ENCODE measurements around the gene VASN.
"Not testable (repeated sequence)": the region's sequence is repeated elsewhere in the genome, so short reads cannot be mapped to it uniquely, and the experiment has no call there.

The VASN gene

GRCh38 chr16:4385066-4385788 is 13.6 kb downstream of the VASN start:
- no peak for DNase-seq (ENCODE audit: low read depth, low spot score)

GRCh38 chr16:4385789-4386450 is 14.3 kb downstream of the VASN start:
- no peak for DNase-seq (ENCODE audit: low read depth, low spot score)

GRCh38 chr16:4386451-4386805 is 14.8 kb downstream of the VASN start:
- no peak for DNase-seq (ENCODE audit: low read depth, low spot score)

DNA sequence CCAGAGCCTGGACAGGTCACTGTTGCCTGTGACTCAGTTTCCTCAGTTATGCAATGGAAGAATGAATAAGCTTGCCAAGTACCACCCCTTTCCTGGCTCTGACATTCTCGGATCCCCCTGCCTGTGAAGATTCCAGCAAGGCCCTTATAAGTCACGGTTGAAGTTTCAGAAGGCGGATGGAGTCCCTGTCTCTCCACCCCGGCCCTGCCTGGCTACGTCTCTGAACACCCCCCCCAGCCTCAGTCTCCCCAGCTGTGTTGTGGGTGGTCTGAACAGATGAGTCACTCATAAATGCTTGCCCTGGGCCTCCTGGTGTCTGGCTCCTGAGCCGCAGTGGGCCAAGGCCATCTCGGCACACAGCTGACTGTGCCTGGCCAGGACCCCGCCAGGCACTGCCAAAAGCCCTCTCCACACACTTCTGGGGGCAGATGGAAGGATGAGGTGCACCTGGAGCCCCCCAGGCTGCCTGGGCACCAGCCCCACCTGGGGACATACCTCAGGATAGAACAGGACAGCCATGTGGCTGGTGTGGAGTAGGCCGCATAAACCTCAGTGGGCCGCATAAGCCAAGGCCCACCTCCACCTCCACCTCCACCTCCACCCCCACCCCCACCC is 15.4 kb downstream of the VASN start:
- no peak for DNase-seq (ENCODE audit: low read depth, low spot score)

DNA sequence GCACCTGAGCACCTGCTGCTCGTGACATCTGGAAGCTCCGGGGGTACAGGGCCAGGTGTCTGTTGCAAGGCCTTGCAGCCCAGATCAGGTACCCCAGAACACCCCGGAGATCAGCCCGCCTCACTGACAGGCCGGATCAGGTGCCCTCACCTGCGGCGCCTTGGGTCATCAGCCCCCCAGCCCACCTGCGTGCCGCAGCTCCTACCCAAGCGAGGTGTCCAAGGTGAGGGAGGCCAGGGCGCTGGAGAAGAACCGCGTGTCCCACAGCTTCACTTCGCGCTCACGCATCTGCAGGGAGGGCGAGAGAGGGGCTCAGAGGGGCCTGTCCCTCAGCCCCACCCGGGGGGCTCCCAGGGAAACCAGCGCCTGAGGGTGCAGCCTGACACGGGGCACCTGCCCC is 16.1 kb downstream of the VASN start:
- DNase-seq (ENCODE audit: low read depth, low spot score), result no peak

DNA sequence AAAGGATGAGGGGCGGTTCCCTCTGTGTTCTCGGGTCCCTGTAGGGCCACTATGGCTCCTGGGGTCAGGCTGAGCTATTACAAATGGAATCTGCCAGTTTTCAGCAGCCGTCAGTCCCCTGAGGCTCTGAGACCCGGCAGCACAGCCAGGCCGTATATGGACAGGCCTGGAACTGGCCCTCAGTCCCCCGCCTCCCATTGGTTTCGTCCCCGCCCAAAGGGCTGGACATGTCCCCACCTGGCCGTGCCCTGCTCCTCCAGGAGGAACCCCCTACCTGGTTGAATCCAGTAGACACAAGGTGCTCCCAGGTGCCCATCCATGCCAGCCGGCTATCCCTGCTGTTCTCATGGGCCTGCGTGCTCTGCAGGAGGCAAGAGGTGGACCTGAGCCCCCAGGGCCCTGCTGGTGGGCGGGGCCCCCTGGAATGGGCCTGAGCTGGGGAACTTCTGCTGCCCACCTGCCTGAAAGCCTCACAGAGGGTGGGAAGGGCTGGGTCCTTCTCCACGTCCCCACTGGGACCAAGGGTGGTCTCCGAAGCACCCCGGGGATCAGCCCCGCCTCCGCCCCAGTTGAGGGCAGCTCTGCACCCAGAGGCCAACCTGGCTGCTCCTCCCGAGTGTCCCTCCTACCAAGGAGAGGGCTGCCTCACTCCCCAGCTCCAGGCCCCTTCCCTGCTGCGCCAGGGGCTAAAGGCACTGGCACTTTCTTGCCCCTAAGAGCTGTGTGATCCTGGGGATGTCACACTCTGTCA is 16.8 kb downstream of the VASN start:
- DNase-seq (ENCODE audit: low read depth, low spot score), result no peak

GRCh38 chr16:4389051-4389955 is 17.7 kb downstream of the VASN start:
- no peak for DNase-seq (ENCODE audit: low read depth, low spot score)

- no peak for DNase-seq (ENCODE audit: low read depth, low spot score)
Observed at GRCh38 chr16:4390266-4391260, 18.9 kb downstream of the VASN start.

DNA sequence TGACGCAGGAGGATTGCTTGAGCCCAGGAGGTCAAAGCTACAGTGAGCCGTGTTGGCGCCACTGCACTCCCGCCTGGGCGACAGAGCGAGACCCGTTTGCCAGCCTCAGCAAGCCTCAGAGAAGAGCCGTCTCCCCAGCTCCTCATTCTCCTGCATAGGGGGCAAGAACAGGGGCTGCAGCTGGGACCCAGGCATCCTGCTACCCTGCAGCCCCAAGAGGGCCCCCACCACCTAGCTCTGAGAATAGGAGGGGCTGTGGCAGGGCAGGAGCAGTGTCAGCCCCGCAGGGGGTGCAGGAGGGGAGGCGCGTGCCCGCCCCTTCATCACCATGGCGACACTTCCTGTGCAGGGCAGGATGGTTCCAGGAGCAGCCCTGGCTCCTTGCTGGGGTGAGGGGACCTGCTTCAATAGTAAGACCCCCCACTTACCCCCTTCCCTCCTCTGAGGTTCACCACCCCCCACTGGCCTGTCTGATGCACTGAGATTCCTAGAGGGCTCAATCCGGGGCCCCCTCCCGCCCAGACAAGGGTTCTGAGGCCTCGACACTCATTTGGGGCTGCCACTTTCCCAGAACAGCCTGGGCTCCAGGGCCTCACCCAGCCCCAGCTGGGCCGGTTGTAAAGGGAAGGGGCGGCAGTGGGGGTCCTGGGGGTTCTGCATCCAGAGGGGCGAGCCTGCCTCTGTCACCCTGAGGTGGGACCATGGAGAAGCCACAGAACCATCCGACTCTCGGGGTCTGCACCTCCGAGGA is 20.2 kb downstream of the VASN start:
- DNase-seq (ENCODE audit: low read depth, low spot score), result no peak

GRCh38 chr16:4392382-4393239 is 21.0 kb downstream of the VASN start:
- DNase-seq (ENCODE audit: low read depth, low spot score), result no peak

GRCh38 chr16:4393240-4393600 is 21.6 kb downstream of the VASN start:
- no peak for DNase-seq (ENCODE audit: low read depth, low spot score)

DNA sequence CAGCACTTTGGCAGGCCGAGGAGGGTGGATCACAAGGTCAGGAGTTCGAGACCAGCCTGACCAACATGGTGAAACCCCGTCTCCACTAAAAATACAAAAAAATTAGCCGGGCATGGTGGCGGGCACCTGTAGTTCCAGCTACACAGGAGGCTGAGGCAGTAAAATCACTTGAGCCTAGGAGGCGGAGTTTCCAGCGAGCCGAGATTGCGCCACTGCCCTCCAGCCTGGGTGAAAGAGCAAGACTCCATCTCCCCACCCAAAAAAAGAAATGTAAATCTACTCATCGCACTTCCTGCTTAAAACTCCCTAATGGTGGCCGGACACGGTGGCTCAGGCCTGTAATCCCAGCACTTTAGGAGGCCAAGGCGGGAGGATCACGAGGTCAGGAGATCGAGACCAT is 22.2 kb downstream of the VASN start:
- not testable (repeated sequence) for DNase-seq (ENCODE audit: low read depth, low spot score)

GRCh38 chr16:4395055-4395726 is 23.5 kb downstream of the VASN start:
- no peak for DNase-seq (ENCODE audit: low read depth, low spot score)

- DNase-seq (ENCODE audit: low read depth, low spot score), result no peak
Observed at GRCh38 chr16:4399001-4399730, 27.5 kb downstream of the VASN start.

GRCh38 chr16:4401094-4401501 is 29.4 kb downstream of the VASN start:
- DNase-seq (ENCODE audit: low read depth, low spot score), result no peak

- DNase-seq (ENCODE audit: low read depth, low spot score), result no peak
Observed at GRCh38 chr16:4401510-4401909, 29.9 kb downstream of the VASN start.

- no peak for DNase-seq (ENCODE audit: low read depth, low spot score)
Observed at GRCh38 chr16:4402439-4403132, 30.9 kb downstream of the VASN start.

Measured in brain pericyte (primary cell).